IMR-90 (cell line): ENCODE results near the gene GALNT16. TPM values are rescaled to one million over a fixed set of nuclear protein-coding genes. Genes with fewer than 3 reads are reported as not detected.

Experiments used
- ATAC-seq: fragments of 200-7000 bp; cut with Tn5 transposase; 2 replicates; pipeline ENCODE4 v1.9.1; 2020; ENCODE audit warnings: low read depth, mild to moderate bottlenecking, moderate library complexity
- BruUV-seq: library from RNA; stranded (reverse); fragments of 400-500 nt; replicated peaks from 2 replicates; lab custom pipeline; 2021; lab: Mats Ljungman, UMichigan
- CTCF ChIA-PET: fragments of 300-600 bp; formaldehyde crosslinking; extraction: SDS; loops from one replicate; lab custom pipeline; 2021; ENCODE audit warnings: antibody characterized with exemption; lab: Yijun Ruan, JAX
- POLR2A ChIA-PET: fragments of 300-600 bp; sonication (Branson Sonifier 250); formaldehyde crosslinking; loops from one replicate; lab custom pipeline; 2022; ENCODE audit warnings: antibody characterized with exemption; ENCODE audit not compliant: unreplicated experiment; lab: Charles Lee
- DNase-seq: peaks from one replicate; pipeline ENCODE4 v3.0.0; 2013
- H2AFZ ChIP-seq: replicated peaks from 2 replicates; pipeline ENCODE3; 2013; ENCODE audit warnings: low read length, mild to moderate bottlenecking; ENCODE audit not compliant: poor library complexity
- H2AK5ac ChIP-seq: 2 replicates; pipeline ENCODE4 v1.6.1; 2013; ENCODE audit warnings: low read depth, low read length, inconsistent platforms
- H2AK9ac ChIP-seq: replicated peaks from 2 replicates; pipeline ENCODE3; 2013; ENCODE audit warnings: mild to moderate bottlenecking, low read depth, low read length, moderate library complexity; ENCODE audit not compliant: poor library complexity
- H2BK120ac ChIP-seq: 2 replicates; pipeline ENCODE4 v1.6.1; 2013; ENCODE audit warnings: low read depth, low read length, inconsistent platforms
- H2BK15ac ChIP-seq: 3 replicates; pipeline ENCODE4 v1.6.1; 2013; ENCODE audit warnings: low read depth, low read length, inconsistent platforms
- H2BK20ac ChIP-seq: 2 replicates; pipeline ENCODE4 v1.6.1; 2013; ENCODE audit warnings: low read depth, mild to moderate bottlenecking, inconsistent platforms, low read length, moderate library complexity
- H2BK5ac ChIP-seq: 2 replicates; pipeline ENCODE4 v1.6.1; 2013; ENCODE audit warnings: mild to moderate bottlenecking, low read depth, low read length, inconsistent platforms; ENCODE audit not compliant: poor library complexity, severe bottlenecking
- H3K14ac ChIP-seq: replicated peaks from 2 replicates; pipeline ENCODE4 v1.6.1; 2013; ENCODE audit warnings: low read depth, low read length, inconsistent platforms
- H3K18ac ChIP-seq: 2 replicates; pipeline ENCODE4 v1.6.1; 2013; ENCODE audit warnings: low read depth, low read length, control low read depth
- H3K23ac ChIP-seq: 2 replicates; pipeline ENCODE4 v1.6.1; 2013; ENCODE audit warnings: low read depth, low read length, inconsistent platforms
- H3K27ac ChIP-seq: 2 replicates; pipeline ENCODE4 v1.5.1; 2013; ENCODE audit warnings: mild to moderate bottlenecking, control low read depth, low read length; ENCODE audit not compliant: insufficient read depth
- H3K27me3 ChIP-seq: 2 replicates; pipeline ENCODE4 v1.6.1; 2013; ENCODE audit warnings: low read length; ENCODE audit not compliant: control insufficient read depth, insufficient read depth
- H3K36me3 ChIP-seq: 2 replicates; pipeline ENCODE4 v1.6.1; 2013; ENCODE audit warnings: low read length, mixed read lengths; ENCODE audit not compliant: control insufficient read depth, insufficient read depth
- H3K4ac ChIP-seq: 2 replicates; pipeline ENCODE4 v1.6.1; 2013; ENCODE audit warnings: low read depth, low read length, inconsistent platforms
- H3K4me1 ChIP-seq: 2 replicates; pipeline ENCODE4 v1.6.1; 2013; ENCODE audit warnings: low read length, mixed read lengths; ENCODE audit not compliant: control insufficient read depth, insufficient read depth
- H3K4me2 ChIP-seq: 2 replicates; pipeline ENCODE4 v1.6.1; 2013; ENCODE audit warnings: low read depth, mild to moderate bottlenecking, control low read depth, low read length, moderate library complexity
- H3K4me3 ChIP-seq: 2 replicates; pipeline ENCODE4 v1.5.1; 2013; ENCODE audit warnings: low read depth, mild to moderate bottlenecking, control low read depth, low read length, moderate library complexity; ENCODE audit not compliant: insufficient read depth
- H3K56ac ChIP-seq: 2 replicates; pipeline ENCODE4 v1.6.1; 2013; ENCODE audit warnings: low read length, inconsistent platforms; ENCODE audit not compliant: insufficient read depth; ENCODE audit errors: extremely low read depth
- H3K79me1 ChIP-seq, 2 experiments: 2 replicates each; pipeline ENCODE4 v1.6.1; 2013; ENCODE audit warnings: low read length in 2 of 2, inconsistent platforms in 1 of 2, low read depth in 1 of 2
- H3K9ac ChIP-seq: 2 replicates; pipeline ENCODE4 v1.6.1; 2013; ENCODE audit warnings: low read depth, low read length, control low read depth
- H3K9me1 ChIP-seq: 2 replicates; pipeline ENCODE4 v1.6.1; 2013; ENCODE audit warnings: low read length, inconsistent platforms; ENCODE audit not compliant: insufficient read depth
- H3K9me3 ChIP-seq: 2 replicates; pipeline ENCODE4 v1.6.1; 2013; ENCODE audit warnings: low read length; ENCODE audit not compliant: control insufficient read depth, insufficient read depth
- H4K20me1 ChIP-seq: 2 replicates; pipeline ENCODE4 v1.6.1; 2013; ENCODE audit warnings: low read length, inconsistent platforms; ENCODE audit not compliant: insufficient read depth
- H4K5ac ChIP-seq: 2 replicates; pipeline ENCODE4 v1.6.1; 2013; ENCODE audit warnings: mild to moderate bottlenecking, low read depth, low read length, control low read depth
- H4K8ac ChIP-seq, 2 experiments: 2 replicates each; pipeline ENCODE4 v1.6.1; 2013; ENCODE audit warnings: low read depth in 2 of 2, low read length in 2 of 2, control low read depth in 1 of 2, inconsistent platforms in 1 of 2
- H4K91ac ChIP-seq: 2 replicates; pipeline ENCODE4 v1.6.1; 2013; ENCODE audit warnings: low read depth, low read length, inconsistent platforms; ENCODE audit not compliant: insufficient read depth
- MXI1 ChIP-seq: IDR thresholded peaks from 2 replicates; pipeline ENCODE4 v1.6.1; 2012; ENCODE audit warnings: low read depth, mild to moderate bottlenecking, low read length, moderate library complexity, borderline replicate concordance
- WGBS, 2 experiments: methylation state at CpG; one replicate each; pipeline versions ENCODE4 v1.1.5 to v1.1.7; 2013; ENCODE audit warnings: missing lambda C conversion rate in 2 of 2; ENCODE audit not compliant: insufficient read length in 1 of 2; ENCODE audit errors: extremely low coverage in 2 of 2; 5-methylcytosine and 5-hydroxymethylcytosine counted together
- dilution Hi-C: fragments of 300-500 bp; cut with HindIII; formaldehyde crosslinking; loops from one replicate; pipeline ENCODE4 v1.14.3; 2018; ENCODE audit warnings: low sequenced_read_pairs; ENCODE audit not compliant: unreplicated experiment
- in situ Hi-C: fragments of 300-500 bp; cut with MboI; formaldehyde crosslinking; loops from 3 replicates; pipeline ENCODE4 v1.14.3; 2019; ENCODE audit warnings: low sequenced_read_pairs, inconsistent platforms, mixed read lengths
- intact Hi-C: fragments of 100-400 bp; cut with micrococcal nuclease; formaldehyde crosslinking; loops from 2 replicates; pipeline ENCODE4 v1.10.0; 2022
- polyA plus RNA-seq, 3 experiments: library from polyadenylated mRNA; depleted of rRNA; stranded (reverse); fragments of >200 nt; gene quantifications; 2 replicates each; pipeline ENCODE4 v1.2.3, GENCODE V29; 2012; ENCODE audit warnings: low replicate concordance in 1 of 3
- total RNA-seq: library from RNA; depleted of rRNA; stranded (reverse); fragments of >200 nt; gene quantifications from 2 replicates; pipeline ENCODE4 v1.2.3, GENCODE V29; 2012

Gene GALNT16
- total and polyA plus RNA-seq, 2 of the 4 experiments (the other 2 are of a cell fraction): 0.36 to 1.5 TPM

DNA sequence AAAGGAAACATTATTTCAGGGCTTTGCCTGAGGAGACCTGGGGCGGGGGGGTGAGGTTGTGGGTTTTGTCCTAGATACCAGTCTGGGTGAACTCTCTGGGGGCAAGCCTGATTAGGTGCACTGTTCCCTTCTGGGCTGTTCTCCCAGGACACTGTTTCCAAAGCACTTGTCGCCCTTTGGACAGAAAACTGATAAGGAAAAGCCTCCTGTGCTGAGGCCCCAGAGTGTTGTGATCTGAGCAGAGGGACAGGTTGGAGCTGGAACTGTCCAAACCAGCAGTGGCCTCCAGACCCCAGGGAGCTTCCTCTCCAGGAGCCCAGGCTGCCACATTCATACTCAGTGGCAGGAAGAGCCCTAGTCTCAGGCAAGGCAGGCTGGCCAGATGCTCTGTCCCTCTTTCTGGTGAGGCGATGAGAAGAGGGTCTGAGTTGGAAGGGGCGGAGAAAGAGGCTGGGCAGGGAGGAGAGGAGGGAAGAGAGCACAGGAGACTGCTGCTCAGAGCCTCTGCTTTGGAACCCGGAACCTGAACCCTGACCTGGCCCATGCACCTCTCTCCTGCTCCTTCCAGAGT, 1.9 kb downstream of the GALNT16 start:
- no peak overlapping the region for H3K27ac ChIP-seq
- H2AFZ ChIP-seq: no peak overlapping the region
- no peak overlapping the region for H4K91ac ChIP-seq
- POLR2A ChIA-PET: no interaction called here
- no CpG with 5 or more reads among the region's 5 CpGs for WGBS, 2 experiments
- DNase-seq (peak; percentile 15), ATAC-seq (no peak)
- TF ChIP-seq MXI1: no peak
- peaks cover 2% of the 10 kb centered on the region; the same call in 1 of the 2 replicates for H3K4me1 ChIP-seq
- H3K4me2 ChIP-seq: no peak overlapping the region
- H4K8ac ChIP-seq: no peak overlapping the region; a peak in 1 of 4 replicates
- dilution Hi-C loops: no loop called here
- H2BK120ac ChIP-seq: no peak overlapping the region
- H3K23ac ChIP-seq: no peak overlapping the region; the same call in 1 of the 2 replicates
- no peak overlapping the region for H4K5ac ChIP-seq
- no peak overlapping the region for H2AK9ac ChIP-seq
- BruUV-seq: no TSS peak
- H3K79me1 ChIP-seq: no peaks in the 10 kb centered on the region
- in situ Hi-C loops: loop anchor here (25.0 kb wide), 1 partner anchor 475 kb away; no protein-coding TSS in a partner anchor
- H3K27me3 ChIP-seq: peaks cover 52% of the 10 kb centered on the region
- intact Hi-C loops: loop anchor here (5.0 kb wide), 1 partner anchor 85 kb away; no protein-coding TSS in a partner anchor
- H2AK5ac ChIP-seq: no peak overlapping the region
- H4K20me1 ChIP-seq: peaks cover 8% of the 10 kb centered on the region
- peaks cover 10% of the 10 kb centered on the region; the same call in 1 of the 2 replicates for H3K9me1 ChIP-seq
- H3K9me3 ChIP-seq: no peaks in the 10 kb centered on the region
- no peak overlapping the region for H3K9ac ChIP-seq
- no peak overlapping the region for H3K14ac ChIP-seq
- CTCF ChIA-PET: interaction anchor here (1.3 kb wide), 1 partner anchor 11 kb away, joined by 3 read pairs; no protein-coding TSS in a partner anchor
- no peak overlapping the region for H3K4ac ChIP-seq
- no peak overlapping the region for H2BK5ac ChIP-seq
- no peak overlapping the region for H3K56ac ChIP-seq
- no peaks in the 10 kb centered on the region for H3K36me3 ChIP-seq
- H2BK20ac ChIP-seq: no peak overlapping the region
- no peak overlapping the region for H2BK15ac ChIP-seq
- no peak overlapping the region for H3K18ac ChIP-seq
- H3K4me3 ChIP-seq: no peak overlapping the region
